GM12874 (cell line): ENCODE results near the gene MAD1L1.

Experiments
- TF ChIP-seq, protein P1 (sequence below): IDR thresholded peaks from 2 replicates; pipeline ENCODE4 v1.5.1; 2011; ENCODE audit warnings: low read depth, mild to moderate bottlenecking, control low read depth, low read length, moderate library complexity; ENCODE audit not compliant: insufficient read depth

MAD1L1 gene

GRCh38 chr7:2099048-2099957, 133.4 kb downstream of the MAD1L1 start:
- TF ChIP-seq, protein P1, sequence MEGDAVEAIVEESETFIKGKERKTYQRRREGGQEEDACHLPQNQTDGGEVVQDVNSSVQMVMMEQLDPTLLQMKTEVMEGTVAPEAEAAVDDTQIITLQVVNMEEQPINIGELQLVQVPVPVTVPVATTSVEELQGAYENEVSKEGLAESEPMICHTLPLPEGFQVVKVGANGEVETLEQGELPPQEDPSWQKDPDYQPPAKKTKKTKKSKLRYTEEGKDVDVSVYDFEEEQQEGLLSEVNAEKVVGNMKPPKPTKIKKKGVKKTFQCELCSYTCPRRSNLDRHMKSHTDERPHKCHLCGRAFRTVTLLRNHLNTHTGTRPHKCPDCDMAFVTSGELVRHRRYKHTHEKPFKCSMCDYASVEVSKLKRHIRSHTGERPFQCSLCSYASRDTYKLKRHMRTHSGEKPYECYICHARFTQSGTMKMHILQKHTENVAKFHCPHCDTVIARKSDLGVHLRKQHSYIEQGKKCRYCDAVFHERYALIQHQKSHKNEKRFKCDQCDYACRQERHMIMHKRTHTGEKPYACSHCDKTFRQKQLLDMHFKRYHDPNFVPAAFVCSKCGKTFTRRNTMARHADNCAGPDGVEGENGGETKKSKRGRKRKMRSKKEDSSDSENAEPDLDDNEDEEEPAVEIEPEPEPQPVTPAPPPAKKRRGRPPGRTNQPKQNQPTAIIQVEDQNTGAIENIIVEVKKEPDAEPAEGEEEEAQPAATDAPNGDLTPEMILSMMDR: peak; percentile 12; the same call in 1 of the 2 replicates

GRCh38 chr7:2098496-2098895, 134.2 kb downstream of the MAD1L1 start:
- TF ChIP-seq, protein P1: no peak

- TF ChIP-seq, protein P1: no peak
These were observed 134.7 kb downstream of the MAD1L1 start for GRCh38 chr7:2098056-2098455.

- TF ChIP-seq, protein P1: no peak
These were observed 135.3 kb downstream of the MAD1L1 start for GRCh38 chr7:2097492-2097891.

DNA sequence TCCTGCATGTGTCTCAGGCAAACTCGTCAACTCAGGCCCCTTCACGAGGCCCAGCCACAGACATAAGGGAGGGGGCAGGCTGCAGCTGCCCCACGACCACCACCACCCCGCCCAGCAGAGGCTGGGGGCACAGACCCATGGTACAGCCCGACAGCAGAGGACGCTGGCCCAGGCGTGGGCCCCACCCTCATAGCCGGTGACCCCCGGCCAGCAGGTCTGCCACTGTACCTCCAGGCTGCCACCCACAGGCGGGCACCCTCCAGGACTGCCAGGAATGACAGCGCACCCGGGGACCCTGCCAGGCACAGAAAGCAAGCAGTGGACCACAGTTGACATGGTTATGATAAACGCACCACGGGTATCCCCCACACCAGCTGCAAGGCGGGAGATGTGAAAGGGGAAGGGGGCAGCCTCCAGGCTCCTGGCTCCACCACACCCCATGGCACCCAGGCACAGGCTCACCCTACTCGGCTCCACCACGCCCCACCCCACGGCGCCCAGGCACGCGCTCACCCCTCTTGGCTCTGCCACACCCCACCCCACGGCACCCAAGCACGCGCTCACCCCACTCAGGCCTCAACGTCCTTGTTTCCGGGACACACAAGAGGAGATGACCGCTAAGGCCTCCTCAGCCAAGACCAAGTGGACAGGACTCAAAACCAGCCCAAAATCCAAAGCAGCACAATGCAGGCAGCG, 135.9 kb downstream of the MAD1L1 start:
- TF ChIP-seq, protein P1: no peak

- TF ChIP-seq, protein P1: no peak
These were observed 137.3 kb downstream of the MAD1L1 start for GRCh38 chr7:2095436-2095835.

DNA sequence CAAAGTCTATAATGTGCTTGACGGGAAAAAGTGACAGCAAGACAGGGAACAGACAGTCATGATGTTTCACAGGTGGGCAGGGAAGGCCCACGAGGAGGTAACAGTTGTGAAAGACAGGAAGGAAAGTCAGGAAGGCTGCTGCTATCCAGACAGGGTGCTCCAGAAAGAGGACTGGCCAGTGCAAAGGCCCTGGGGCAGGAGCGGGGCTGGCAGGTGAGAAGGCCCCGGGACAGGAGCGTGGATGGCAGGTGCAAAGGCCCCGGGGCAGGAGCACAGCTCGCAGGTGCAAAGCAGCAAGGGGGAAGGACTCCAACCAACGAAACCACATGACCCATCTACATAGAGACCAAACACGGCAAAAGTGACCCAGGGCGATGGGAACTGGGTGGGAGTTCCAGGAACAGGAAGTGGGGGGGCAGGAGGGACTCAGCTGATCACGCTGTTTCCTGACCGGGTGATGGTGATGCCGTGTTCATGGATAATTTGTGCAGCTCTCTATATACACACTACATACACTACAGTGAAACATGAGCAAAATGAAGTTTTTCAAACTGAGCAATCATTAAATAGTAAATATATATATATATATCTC, 138.2 kb downstream of the MAD1L1 start:
- TF ChIP-seq, protein P1: no peak
